Stimulated activated CD4-positive, alpha-beta T cell treated with anti-CD3 and anti-CD28 coated beads, Interleukin-12 subunit alpha, Interleukin-12 subunit beta, amount 100 ng/mL, for 48 hours (primary cell): Measurements from ENCODE around the gene DPPA2.
"Not testable (repeated sequence)": the region's sequence is repeated elsewhere in the genome, so short reads cannot be mapped to it uniquely, and the experiment has no call there.

Experiments
- DNase-seq, 3 donors: peaks; one replicate each; pipeline ENCODE4 v3.0.0-alpha.2; 2020; ENCODE audit warnings: low read depth in 2 of 3, low spot score in 1 of 3

Gene DPPA2, protein sequence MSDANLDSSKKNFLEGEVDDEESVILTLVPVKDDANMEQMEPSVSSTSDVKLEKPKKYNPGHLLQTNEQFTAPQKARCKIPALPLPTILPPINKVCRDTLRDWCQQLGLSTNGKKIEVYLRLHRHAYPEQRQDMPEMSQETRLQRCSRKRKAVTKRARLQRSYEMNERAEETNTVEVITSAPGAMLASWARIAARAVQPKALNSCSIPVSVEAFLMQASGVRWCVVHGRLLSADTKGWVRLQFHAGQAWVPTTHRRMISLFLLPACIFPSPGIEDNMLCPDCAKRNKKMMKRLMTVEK

DNA sequence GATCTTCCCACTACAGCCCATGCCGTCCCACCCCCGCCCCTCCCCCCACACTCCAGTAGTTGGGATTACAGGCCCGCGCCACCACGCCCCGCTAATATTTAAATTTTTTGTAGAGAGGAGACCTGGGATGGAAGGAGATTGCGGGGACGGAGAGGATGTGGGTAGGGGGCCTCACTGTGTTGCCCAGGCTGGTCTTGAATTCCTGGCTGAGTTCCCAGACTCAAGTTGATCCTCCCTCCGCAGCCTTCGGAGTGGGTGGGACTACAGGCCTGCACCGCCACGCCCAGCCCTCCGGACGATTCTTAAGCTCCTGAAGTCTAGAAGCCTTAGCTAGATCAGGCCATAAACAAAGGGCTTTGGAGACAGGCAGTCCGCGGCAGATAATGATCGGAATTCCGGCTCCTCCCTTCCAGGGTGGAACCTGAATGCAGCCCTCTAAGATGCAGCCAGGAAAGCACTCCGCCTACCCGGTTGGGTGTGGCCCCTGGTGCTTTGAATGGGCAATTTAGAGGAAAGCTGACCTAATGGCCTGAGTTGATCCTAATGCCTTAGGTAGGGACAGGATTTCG is at the start of gene DPPA2:
Gene DPPA2 (minus strand): TSS at position 356 of the 569 bp plus-strand sequence. CDS start 1,975 bp downstream, outside the sequence.
- DNase-seq, result no peak

DNA sequence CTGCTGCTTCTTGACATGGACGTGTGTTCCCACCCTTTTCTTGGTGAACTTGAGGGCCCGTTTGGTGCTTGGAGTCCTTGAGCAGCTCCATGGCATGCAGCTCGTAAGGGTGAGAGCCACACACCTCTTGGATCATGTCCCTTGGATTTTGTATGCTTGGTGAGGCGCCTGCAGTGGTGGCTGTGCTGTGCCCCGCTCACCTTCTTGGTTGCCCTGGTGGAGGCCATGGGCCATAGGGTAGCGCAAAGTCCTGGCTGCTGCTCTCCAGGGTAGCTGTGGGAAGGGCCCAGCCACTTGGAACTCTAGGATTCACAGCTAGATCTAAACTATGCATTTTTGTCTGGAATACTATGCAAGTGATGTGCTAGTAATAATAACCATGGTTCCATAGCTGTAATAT is 47.8 kb upstream of the DPPA2 start:
- DNase-seq, result no peak

DNA sequence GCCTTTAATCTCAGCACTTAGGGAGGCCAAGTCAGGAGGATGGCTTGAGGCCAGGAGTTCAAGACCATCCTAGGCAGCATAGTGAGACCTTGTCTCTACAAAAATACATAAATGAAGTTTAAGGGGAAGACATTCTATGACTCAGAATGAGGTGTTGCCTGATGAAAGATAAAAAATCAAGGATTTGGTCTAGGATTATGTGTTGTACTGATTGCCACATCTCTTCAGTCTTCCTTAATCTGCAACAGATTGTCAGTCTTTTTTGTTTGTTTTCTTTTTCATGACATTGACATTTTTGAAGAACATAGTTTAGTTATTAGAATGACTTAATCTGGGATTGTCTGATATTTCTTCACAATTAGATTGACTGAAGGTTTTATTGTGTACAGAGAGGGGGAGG is 47.3 kb upstream of the DPPA2 start:
- DNase-seq, result no peak

DNA sequence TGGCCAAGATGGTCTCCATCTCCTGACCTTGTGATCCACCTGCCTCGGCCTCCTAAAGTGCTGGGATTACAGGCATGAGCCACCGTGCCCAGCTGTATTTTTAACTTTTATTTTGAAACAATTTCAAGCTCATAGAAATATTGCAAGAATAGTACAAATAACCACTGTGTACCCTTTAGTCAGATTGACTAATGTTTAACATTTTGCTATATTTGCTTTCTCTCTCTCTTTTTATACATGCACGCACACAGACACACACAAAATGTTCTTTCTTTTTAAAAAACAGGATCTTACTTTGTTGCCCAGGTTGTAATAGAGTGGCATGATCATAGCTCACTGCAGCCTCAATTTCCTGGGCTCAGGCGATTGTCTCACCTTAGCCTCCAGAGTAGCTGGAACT is 46.5 kb upstream of the DPPA2 start:
- DNase-seq, result no peak

DNA sequence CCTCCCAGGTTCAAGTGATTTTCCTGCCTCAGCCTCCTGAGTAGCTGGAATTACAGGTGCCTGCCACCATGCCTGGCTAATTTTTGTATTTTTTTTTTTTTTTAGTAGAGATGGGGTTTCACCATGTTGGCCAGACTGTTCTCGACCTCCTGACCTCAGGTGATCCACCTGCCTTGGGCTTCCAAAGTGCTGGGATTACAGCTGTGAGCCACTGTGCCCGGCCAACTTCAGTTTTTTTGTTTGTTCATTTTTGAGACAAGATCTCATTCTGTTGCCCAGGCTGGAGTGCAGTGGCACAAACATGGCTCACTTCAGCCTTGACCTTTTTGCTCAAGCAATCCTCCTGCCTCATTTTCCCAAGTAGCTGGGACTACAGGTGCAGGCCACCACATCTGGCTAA is 42.5 kb upstream of the DPPA2 start:
- DNase-seq, result not testable (repeated sequence)

DNA sequence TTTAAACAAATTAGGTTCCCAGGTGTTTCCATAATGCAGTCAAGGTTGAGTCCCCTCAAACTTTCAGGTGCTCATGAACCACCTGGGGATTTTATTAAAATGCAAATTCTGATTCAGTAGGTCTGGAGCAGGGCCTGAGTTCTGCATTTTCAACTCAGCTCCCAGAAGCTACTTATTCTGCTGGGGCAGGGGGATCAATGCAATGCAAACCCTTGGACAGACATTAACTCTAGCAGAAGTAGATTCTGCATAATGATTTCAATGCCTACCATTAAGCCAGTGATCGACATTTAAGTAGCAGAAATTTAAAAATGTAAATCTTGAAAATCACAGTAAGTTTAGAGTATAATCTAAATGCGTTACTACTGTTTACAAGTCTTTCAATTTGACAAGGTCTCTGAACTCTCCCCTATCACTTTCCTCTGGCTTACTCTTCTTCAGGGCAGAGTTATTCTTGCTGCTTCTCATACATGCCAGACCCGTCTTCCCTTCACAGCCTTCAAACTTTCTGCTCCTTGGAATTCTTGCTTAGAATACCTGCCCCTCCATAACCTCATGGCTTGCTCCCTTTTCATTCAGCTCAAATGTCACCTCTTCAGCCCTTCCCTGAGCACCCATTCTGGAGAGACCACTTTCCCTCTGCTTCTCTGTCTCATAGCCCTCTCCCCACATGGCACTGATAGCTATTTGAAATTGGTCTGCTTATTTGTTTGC is 40.3 kb upstream of the DPPA2 start:
- no peak for DNase-seq

DNA sequence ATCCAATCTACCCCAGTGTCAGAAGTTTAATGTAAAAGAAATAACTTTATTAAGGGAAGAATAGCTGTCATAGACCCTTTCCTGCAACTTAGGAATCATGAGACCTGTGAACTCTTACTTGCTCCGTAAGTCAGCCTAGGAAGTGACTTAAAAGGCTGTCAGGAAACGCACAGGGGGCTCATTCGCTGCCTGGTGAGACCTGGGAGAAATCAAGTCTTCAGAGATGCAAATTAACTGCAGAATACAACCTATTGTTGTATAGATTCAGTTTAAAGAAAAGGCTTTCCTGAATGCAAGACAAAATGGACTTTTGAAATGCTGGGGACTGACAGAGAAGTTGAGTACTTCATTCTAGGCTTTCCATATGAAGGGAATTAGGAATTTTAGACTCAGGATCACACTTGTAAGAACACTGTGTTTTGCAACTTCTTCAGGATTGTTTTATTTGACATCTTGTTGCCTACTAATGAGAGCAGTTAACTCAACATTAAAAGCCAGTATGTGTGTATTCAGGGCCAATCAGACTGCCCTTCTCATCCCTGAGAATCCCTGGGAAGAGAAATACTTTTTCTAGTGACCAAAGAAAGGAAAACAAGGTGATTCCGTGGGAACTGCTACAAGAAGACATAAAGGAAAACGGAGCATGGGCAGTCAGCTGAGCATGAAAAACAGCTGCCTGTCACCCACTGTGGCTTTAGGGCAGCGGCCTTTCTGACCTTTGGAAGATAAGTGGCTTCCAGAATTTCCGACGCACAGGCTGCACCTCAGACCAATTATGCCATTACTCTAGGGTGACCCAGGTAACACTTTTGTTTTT is 39.5 kb upstream of the DPPA2 start:
- no peak for DNase-seq

DNA sequence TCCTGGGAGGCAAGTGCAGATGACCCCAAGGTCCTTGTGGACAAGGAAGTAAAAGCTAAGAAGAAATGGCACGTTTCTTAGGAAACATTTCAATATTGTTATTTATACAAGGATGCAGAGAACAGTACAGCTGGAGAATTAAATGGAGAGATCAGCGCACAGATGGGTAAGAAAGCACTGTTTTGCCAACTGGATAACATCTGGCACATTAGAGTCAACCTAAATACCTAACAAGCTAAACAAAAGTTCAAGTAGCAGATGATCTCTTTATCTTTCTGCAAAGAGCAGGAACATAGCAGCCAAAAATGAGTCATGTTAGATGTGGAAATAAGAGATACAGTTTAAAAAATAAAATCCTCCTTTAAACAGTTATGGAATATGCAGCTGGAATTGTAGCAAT is 36.7 kb upstream of the DPPA2 start:
- DNase-seq, result no peak

DNA sequence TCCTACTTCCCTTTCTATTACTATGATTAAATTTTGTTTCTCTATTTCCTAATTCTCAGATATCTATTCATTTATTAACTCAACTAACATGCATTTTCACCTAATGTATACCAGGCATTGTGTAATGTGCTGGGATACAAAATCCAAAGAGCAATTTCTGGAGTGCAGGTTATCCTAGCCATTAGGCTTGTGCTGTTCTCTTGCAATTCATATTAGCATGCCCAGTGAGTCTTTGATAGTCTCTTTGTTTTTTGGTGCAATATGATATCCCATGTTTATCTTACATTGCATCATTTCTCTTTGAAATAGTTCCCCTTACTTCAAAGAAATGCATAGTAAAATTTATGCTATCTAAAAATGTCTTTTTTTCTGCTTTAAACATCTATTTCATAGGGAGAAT is 34.9 kb upstream of the DPPA2 start:
- no peak for DNase-seq

DNA sequence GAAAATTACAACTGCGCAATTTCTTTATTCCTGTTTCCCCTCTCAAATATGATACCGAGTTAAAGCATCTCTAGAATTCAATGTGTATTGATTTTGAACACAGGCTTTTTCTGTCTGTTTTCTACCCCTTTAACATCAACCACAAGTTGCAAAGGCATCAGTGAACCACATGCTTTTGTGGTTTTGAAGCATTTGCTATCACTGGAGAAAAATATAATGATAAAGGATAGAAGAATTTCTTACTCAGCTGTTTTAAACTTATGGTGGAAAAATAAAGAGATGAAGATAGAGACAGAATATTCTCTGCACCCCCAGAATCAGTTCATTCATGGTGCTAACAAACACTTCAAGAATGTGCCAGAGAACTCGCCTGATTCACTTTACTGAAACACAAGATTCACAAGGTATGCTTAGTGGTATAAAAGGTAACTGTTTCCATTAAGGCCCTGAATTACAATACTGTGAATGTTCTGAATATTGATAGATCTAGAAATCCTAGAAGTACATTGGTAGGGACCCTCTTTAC is 30.5 kb upstream of the DPPA2 start:
- no peak for DNase-seq

DNA sequence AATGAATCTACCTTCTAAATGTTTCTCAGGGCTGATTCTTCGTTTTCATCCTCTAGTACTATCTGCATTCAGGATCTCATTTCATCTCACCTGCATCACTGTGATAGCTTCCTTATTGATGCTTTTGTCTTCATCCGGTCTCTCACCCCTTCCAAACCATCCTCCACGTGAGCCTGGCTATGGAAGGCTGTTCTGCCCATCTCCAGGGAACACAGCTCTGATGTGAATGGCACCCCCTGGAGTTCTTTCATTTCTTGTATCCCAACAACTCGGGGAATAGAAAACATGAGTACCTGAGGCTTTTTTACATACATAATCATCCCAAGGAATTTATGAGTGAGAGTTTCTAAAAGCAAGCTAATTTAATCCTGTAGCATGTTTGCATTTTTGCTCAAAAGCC is 29.8 kb upstream of the DPPA2 start:
- no peak for DNase-seq

DNA sequence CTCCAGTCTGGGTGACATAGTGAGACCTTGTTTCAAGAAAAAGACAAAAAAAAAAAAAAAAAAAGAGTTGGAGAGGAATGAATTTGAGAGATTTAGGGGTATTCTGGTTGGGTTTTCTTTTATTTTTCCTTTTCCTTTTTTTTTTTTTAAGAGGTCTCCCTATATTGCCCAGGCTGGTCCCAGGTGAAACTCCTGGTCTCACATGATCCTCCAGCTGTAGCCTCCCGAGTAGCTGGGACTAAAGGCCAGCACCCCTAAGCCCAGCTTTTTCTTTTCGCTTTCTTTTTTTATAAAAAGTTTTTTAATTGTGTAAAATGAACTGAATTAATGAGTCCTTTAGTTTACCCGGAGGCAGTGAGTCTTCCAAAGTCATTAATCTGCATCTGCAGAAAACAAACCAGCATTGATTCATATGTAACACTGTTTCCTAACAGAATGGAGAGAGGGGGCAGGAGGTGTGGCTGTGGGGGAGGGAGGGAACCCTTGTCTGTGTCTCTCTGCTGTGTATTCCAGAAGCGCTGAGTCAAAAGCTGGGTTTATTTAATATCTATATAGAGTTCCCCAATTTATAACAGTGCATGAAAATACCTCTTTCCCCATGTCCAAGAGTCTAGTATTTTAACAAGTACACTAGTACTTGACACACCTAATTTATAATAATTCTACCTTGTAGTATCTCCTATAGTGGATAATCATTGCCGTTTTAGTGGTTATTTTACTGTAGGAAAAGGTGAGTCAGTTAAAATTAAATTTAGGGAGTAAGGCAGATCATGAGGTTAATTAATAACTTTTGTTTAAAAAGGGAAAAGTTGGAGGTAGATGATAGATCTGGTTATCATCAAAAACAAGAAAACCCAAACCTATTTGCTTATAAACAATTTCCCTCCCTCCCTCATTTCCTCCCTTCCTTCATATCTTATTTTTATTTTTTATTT is 23.7 kb upstream of the DPPA2 start:
- DNase-seq, result no peak

DNA sequence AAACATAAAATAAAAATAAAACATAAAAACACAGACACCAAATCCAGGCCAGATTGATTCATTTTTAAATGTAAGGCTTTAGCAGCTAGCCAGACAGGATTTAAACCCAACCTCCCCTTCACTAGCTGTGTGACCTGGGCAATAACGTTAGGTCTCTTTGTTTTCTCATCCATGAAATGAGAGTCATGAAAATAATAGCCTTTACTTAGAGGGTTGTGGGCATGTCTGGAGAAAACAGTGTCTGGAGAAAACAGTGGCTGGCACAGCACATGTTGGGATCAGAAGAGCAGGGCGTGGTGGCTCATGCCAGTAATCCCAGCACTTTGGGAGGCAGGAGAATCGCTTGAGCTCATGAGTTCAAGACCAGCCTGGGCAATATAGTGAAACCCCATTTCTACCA is 22.9 kb upstream of the DPPA2 start:
- DNase-seq, result no peak

DNA sequence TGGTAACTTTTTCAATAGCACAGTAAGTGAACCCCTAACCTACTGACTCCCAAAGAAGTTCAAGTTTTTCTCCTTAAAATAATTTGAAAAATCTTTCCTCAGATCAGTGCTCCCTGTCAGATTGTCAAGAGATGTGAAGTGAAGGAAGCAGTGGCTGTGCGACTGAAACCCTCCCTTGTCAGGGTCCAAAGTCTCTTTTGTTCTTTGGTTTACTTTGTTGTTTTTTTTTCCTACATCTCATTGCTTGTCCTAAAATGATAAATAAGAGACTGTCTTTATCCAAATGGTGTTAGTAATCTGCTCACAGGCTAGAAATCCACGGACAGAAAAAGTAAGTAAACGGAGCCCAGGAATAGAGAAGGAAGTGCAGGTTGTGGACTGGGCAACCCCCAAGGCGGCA is 22.0 kb upstream of the DPPA2 start:
- no peak for DNase-seq

DNA sequence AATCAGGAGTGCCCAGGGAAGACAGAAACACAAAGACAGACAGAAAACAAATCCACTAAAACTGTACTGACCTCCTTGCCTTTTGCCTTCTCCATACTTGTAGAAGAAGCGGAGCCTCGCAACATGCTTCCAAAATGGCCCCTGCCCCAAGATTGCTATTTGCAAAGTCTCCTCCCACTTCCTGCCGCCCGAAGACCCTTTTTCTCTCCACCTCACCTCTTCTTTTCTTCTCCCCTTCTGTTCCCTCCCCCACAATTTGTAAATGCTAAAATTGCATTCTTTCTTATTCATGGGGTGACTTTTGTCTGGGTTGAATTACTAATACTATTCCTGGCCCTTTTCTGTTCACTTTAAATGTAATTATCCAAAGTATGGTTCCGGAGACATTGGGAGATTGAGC is 21.1 kb upstream of the DPPA2 start, which contains the start of gene DPPA4:
Gene DPPA4 (minus strand): TSS at position 154 of the 400 bp plus-strand sequence. CDS start 29 bp downstream, at position 125.
- no peak for DNase-seq

DNA sequence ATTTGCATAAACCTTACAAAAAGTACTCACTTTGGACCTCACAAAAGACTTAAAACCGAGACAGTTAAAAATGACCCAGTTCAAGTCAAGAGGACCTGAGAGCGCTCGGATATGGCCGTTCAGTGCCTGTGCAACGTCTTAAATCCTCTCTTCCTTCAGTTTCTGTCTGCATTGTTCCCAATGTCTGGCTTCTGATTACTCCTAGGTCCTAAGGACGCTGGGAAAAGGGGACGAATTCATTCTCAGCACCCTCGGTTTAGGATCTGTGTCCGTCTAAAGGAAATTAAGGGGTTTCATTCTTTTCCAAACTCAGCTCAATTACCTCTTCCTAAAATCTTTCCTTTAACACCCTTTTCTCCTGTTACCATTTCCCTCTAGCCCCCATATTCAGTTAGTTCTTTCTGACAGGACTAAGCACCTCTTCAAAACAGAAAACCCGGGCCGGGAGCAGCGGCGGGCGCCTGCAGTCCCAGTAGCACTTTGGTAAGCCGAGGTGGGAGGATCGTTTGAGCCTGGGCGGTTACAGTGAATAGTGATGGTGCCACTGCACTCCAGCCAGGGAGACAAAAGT is 20.1 kb upstream of the DPPA2 start:
- peak in 2 of 3 donors; percentile 2 to 24 for DNase-seq

DNA sequence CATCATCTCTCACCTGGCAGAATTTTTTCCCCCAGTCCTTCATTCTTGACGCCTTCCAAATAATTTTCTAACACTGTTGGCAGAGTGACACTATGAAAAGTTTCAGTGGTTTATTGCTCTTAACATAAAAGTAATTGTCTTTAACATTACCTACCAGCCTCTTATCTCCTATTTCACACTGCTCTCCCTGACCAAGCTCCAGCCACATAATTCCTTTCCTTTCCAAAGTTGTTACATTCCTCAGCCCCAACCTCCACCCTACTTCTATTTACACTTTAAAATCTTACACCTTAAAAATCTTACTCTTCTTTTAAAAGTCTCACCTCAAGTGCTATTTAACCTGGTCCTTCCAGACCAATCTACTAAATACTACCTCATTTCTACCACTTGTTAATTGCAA is 18.3 kb upstream of the DPPA2 start:
- no peak for DNase-seq

DNA sequence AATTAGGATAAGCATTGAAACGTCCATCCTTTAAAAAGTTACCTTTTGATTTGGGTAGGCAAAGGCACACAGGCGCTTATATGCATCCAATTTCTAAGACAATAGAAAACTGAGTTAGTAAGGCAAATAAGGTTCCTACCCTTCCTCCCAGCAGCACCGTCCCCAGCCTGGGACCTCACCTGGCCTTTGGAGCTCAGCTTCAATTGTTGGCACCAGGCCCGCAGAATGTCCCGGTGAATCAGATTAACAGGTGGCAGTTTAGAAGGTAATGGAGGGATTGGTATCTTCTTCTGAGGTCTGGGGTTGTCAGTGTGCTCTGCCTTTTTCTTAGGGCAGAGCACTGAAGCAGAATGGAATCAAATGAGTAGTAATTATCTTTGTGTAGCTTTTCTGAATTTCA is 15.4 kb upstream of the DPPA2 start:
- no peak for DNase-seq

DNA sequence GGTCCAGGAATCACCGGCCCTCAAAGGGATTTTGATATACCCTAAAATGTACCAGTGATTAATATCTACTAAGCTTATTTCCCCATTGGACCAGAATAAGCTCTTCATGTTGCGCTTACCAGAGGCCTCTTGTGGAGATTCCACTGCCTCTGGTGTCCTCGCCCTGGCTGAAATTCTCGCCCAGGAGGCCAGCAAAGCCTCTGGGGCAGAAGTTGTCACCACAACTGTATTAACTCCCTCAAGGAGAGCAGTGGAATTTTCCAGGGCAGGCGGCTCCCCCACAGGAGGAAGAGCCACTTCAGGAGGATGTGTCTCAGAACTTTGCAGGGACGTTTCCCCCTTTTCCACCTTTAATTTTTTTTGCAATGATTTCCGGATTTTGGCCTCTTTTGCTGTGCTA is 14.1 kb upstream of the DPPA2 start:
- DNase-seq, result no peak

DNA sequence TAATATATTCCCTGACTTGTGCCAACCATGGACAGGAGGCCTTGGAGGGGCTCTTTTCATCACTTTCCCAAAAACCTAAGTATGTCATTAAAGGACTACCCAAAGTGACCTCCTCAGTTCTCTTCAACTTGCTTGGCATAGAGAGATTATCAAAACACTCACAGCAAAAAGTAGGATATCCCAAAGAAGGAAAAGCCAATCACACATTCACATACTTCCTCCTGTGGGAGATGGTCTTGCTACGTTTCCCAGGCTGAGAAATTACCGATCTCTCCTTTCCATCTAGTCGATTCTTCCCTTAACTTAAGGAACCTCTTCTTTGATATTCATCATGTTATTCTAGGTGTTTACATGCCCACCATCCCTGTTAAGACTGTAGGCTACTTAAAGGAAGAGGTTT is 11.9 kb upstream of the DPPA2 start:
- no peak for DNase-seq
